ENCODE results near the gene CREB5. TPM values are rescaled to one million over a fixed set of nuclear protein-coding genes. Genes with fewer than 3 reads are reported as not detected.

CREB5 gene
- total RNA-seq, 5 donors from 2014 or later (not counting 1 experiment from before 2014, with no cell fraction given), result 0.03 to 0.58 (median 0.23) TPM

DNA sequence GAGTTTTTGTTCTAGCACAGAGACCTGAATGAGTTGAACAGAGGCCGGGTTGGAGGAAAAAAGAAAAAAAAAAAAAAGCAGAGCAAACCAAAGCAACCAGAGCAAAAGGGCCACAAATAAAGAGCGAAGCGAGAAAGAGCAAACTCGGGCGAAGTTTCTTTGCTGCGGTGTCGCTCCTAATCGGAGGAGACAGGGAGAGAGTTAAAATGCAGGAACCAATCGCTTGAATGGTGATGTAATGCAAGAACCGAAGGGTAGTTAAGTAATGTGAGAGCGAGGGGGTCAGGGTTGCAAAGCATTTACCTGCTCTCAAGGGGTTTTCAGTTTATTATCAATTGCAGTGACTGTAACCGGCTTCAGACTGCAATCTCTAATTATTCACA, 274.1 kb downstream of the CREB5 start:
- Mint-ChIP-seq H3K4me3 (no peak overlapping the region), H3K27ac (no peak overlapping the region), H3K36me3 (no peaks in the 10 kb centered on the region), H3K9me3 (no peaks in the 10 kb centered on the region), H3K4me1 (peaks cover 0 to 5% (median 3%) of the 10 kb centered on the region in 3 donors), H3K27me3 (peaks cover 21 to 24% of the 10 kb centered on the region in 2 donors)
- ChIA-PET POLR2A (interaction anchor here in 1 of 2 donors (0.6 kb wide), 1 partner anchor 26 kb away, joined by 5 read pairs; no protein-coding TSS in a partner anchor), CTCF (interaction anchor here in 1 of 2 donors (0.7 kb wide), 1 partner anchor 74 kb away, joined by 5 read pairs; no protein-coding TSS in a partner anchor)
- H3K9me3 ChIP-seq, result no peaks in the 10 kb centered on the region
- H3K4me3 ChIP-seq (ENCODE audit: control insufficient read depth in 1 of 2, extremely low read depth in 1 of 2, low read length in 1 of 2), result peak overlapping the region in 1 of 2 donors; percentile 20
- no peak overlapping the region for H3K27ac ChIP-seq (ENCODE audit: low read length)
- no peaks in the 10 kb centered on the region for H3K36me3 ChIP-seq (ENCODE audit: control insufficient read depth in 2 of 2, extremely low read depth in 1 of 2, insufficient read depth in 1 of 2, low read length in 1 of 2)
- ATAC-seq (replicated peaks in 1 of 4), result no peak
- peaks cover 0 to 33% of the 10 kb centered on the region in 2 experiments for H3K27me3 ChIP-seq (replicated peaks in 1 of 2; ENCODE audit: control insufficient read depth in 2 of 2, extremely low read depth in 1 of 2, insufficient read depth in 2 of 2, low read length in 1 of 2)
- DNase-seq, result no peak
- 21% methylated on average over 8 of the region's 12 CpGs for WGBS (ENCODE audit: insufficient coverage)
- H3K4me1 ChIP-seq (ENCODE audit: control insufficient read depth in 1 of 2, extremely low read depth in 1 of 2, insufficient read depth in 2 of 2, low read length in 2 of 2), result peaks cover 4 to 11% of the 10 kb centered on the region in 2 experiments

DNA sequence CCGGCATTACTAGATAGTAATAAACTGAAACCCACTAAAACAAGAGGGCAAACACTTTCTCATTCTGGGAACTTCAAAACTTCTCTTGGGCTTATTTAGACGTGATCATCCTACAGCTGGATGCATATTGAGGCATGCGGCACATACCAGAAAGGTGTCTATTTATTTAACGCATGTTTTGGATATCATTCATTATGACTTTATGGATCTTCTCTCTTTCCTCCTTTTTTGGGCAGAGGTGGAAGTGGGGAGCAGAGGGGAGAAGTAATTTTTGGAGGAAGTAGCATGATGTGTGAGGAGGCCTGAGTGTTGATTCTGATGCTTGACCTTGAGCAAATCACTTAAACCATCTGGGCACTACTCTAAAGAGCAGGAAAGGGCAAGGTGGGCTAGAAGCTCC, 275.2 kb downstream of the CREB5 start:
- Histone ChIP-seq H3K4me3 (ENCODE audit: control insufficient read depth in 1 of 2, extremely low read depth in 1 of 2, low read length in 1 of 2) (no peak overlapping the region), H3K4me1 (ENCODE audit: control insufficient read depth in 1 of 2, extremely low read depth in 1 of 2, insufficient read depth in 2 of 2, low read length in 2 of 2) (peaks cover 4 to 11% of the 10 kb centered on the region in 2 experiments), H3K9me3 (no peaks in the 10 kb centered on the region), H3K27me3 (replicated peaks in 1 of 2; ENCODE audit: control insufficient read depth in 2 of 2, extremely low read depth in 1 of 2, insufficient read depth in 2 of 2, low read length in 1 of 2) (peaks cover 0 to 30% of the 10 kb centered on the region in 2 experiments), H3K36me3 (ENCODE audit: control insufficient read depth in 2 of 2, extremely low read depth in 1 of 2, insufficient read depth in 1 of 2, low read length in 1 of 2) (no peaks in the 10 kb centered on the region), H3K27ac (ENCODE audit: low read length) (no peak overlapping the region)
- Mint-ChIP-seq H3K4me1 (peaks cover 0 to 5% (median 3%) of the 10 kb centered on the region in 3 donors), H3K4me3 (no peak overlapping the region), H3K9me3 (no peaks in the 10 kb centered on the region), H3K27ac (no peak overlapping the region), H3K27me3 (peaks cover 20 to 21% of the 10 kb centered on the region in 2 donors), H3K36me3 (no peaks in the 10 kb centered on the region)
- DNase-seq, result no peak
- ATAC-seq (replicated peaks in 1 of 4), result no peak
- WGBS (ENCODE audit: insufficient coverage), result 0% methylated on average over 1 of the region's 4 CpGs
- CTCF ChIA-PET, result no interaction called here
- POLR2A ChIA-PET, result no interaction called here

DNA sequence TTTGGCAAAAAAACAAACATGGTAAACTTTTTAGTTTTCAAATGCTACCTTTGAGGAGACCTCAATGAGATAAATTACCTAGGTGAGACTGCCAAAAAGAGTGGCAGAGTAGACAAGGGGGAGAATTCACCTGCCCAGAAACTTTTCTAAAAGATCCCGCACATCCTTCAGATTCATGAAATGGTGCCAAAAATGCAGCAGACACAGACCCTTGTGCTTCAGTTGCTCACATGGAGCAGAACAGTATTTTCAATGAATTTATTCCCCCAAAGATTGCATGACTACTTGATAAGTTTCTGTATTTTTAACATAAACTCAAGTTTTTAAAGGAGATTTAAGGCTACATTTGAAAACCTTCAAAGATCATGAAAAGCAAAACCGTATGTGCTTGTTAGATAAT, 275.9 kb downstream of the CREB5 start:
- Mint-ChIP-seq H3K9me3 (no peaks in the 10 kb centered on the region), H3K27me3 (peaks cover 15% of the 10 kb centered on the region in 2 donors), H3K27ac (no peak overlapping the region), H3K4me1 (peaks cover 0 to 5% (median 3%) of the 10 kb centered on the region in 3 donors), H3K36me3 (no peaks in the 10 kb centered on the region), H3K4me3 (no peak overlapping the region)
- CTCF ChIA-PET, result no interaction called here
- H3K4me1 ChIP-seq (ENCODE audit: control insufficient read depth in 1 of 2, extremely low read depth in 1 of 2, insufficient read depth in 2 of 2, low read length in 2 of 2), result peaks cover 4 to 11% of the 10 kb centered on the region in 2 experiments
- no peaks in the 10 kb centered on the region for H3K9me3 ChIP-seq
- DNase-seq, result no peak
- POLR2A ChIA-PET, result no interaction called here
- WGBS (ENCODE audit: insufficient coverage), result no CpG with 5 or more reads among the region's 2 CpGs
- no peaks in the 10 kb centered on the region for H3K36me3 ChIP-seq (ENCODE audit: control insufficient read depth in 2 of 2, extremely low read depth in 1 of 2, insufficient read depth in 1 of 2, low read length in 1 of 2)
- H3K27ac ChIP-seq (ENCODE audit: low read length), result no peak overlapping the region
- no peak for ATAC-seq (replicated peaks in 1 of 4)
- H3K27me3 ChIP-seq (replicated peaks in 1 of 2; ENCODE audit: control insufficient read depth in 2 of 2, extremely low read depth in 1 of 2, insufficient read depth in 2 of 2, low read length in 1 of 2), result peaks cover 0 to 30% of the 10 kb centered on the region in 2 experiments
- no peak overlapping the region for H3K4me3 ChIP-seq (ENCODE audit: control insufficient read depth in 1 of 2, extremely low read depth in 1 of 2, low read length in 1 of 2)

DNA sequence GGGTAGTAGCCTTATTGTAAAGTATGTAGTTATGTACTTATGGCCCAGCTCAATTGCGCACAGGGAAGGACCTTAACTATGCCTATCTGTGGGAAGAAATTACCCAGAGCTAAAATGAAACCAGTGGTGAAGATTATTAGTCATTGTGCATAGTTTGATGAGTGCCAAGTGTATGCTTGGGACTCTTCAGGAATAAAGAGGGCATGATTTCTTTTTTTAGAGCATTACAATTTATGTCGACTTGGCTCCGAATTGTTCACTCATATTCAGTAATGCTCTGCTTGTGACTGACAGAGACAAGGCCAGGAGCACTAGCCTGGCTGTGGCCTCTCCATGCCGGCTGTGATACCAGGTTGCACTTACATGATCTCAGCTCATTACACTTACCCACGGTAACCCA, 276.3 kb downstream of the CREB5 start:
- H3K4me1 Mint-ChIP-seq, result peaks cover 0 to 5% (median 3%) of the 10 kb centered on the region in 3 donors
- H3K27ac ChIP-seq (ENCODE audit: low read length), result no peak overlapping the region
- WGBS (ENCODE audit: insufficient coverage), result 86% methylated on average over 2 of the region's 5 CpGs
- no peaks in the 10 kb centered on the region for H3K36me3 ChIP-seq (ENCODE audit: control insufficient read depth in 2 of 2, extremely low read depth in 1 of 2, insufficient read depth in 1 of 2, low read length in 1 of 2)
- peaks cover 4 to 11% of the 10 kb centered on the region in 2 experiments for H3K4me1 ChIP-seq (ENCODE audit: control insufficient read depth in 1 of 2, extremely low read depth in 1 of 2, insufficient read depth in 2 of 2, low read length in 2 of 2)
- no peak overlapping the region for H3K27ac Mint-ChIP-seq
- ChIA-PET CTCF (no interaction called here), POLR2A (no interaction called here)
- no peak overlapping the region for H3K4me3 ChIP-seq (ENCODE audit: control insufficient read depth in 1 of 2, extremely low read depth in 1 of 2, low read length in 1 of 2)
- DNase-seq (no peak), ATAC-seq (replicated peaks in 1 of 4) (no peak)
- peaks cover 12 to 15% of the 10 kb centered on the region in 2 donors for H3K27me3 Mint-ChIP-seq
- no peaks in the 10 kb centered on the region for H3K36me3 Mint-ChIP-seq
- H3K9me3 Mint-ChIP-seq, result no peaks in the 10 kb centered on the region
- no peaks in the 10 kb centered on the region for H3K9me3 ChIP-seq
- H3K4me3 Mint-ChIP-seq, result no peak overlapping the region
- peaks cover 0 to 26% of the 10 kb centered on the region in 2 experiments for H3K27me3 ChIP-seq (replicated peaks in 1 of 2; ENCODE audit: control insufficient read depth in 2 of 2, extremely low read depth in 1 of 2, insufficient read depth in 2 of 2, low read length in 1 of 2)

DNA sequence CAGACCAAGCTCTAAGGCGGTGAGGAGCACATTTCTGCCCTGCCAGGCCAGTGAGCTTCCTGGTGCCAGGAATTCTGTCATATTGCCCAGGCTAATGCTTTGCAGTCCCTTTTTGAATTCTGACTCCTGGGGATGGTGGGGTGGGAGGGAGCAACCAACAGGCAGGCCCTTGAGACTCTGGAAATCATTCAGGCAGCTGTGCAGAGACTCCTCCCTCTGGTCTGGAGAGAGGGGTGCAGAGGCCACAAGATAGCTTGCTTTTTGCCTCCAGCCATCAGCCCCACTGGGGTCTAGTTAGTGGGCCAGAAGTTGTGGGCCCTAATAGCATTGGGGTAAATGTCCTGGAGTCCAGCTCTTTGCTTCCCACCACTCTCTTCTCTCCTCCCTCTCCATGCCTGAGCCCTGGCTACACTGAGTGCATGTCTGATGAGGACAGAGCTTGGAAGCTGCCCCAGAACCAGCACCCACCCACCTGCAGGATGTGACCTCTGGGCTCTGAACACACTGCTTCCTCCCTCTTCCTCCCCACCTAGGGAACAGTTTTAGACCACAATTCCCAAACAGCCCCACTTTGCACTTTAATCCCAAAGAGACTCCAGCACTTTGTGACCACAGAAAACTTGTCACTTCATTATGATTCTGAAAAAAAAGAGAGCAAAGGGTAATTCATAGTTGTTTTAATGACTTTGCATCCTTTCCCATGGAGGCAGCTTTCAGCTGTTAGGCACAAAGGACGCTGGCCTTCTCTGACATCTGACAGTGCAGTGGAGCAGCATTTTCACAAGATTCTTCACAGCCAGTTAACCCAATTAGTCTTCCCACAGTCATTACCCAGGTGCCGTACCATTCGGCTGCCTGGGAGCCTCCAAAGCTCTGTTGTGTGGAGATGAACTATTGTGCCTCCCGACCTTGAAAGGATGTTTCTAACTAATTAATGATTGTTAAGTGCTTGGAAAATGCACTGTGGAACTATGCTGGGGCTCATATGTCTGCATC, 283.3 kb downstream of the CREB5 start:
- Histone ChIP-seq H3K27me3 (replicated peaks in 1 of 2; ENCODE audit: control insufficient read depth in 2 of 2, extremely low read depth in 1 of 2, insufficient read depth in 2 of 2, low read length in 1 of 2) (no peaks in the 10 kb centered on the region), H3K4me1 (ENCODE audit: control insufficient read depth in 1 of 2, extremely low read depth in 1 of 2, insufficient read depth in 2 of 2, low read length in 2 of 2) (peaks cover 0 to 2% of the 10 kb centered on the region in 2 experiments), H3K27ac (ENCODE audit: low read length) (no peak overlapping the region), H3K4me3 (ENCODE audit: control insufficient read depth in 1 of 2, extremely low read depth in 1 of 2, low read length in 1 of 2) (no peak overlapping the region), H3K9me3 (no peaks in the 10 kb centered on the region), H3K36me3 (ENCODE audit: control insufficient read depth in 2 of 2, extremely low read depth in 1 of 2, insufficient read depth in 1 of 2, low read length in 1 of 2) (no peaks in the 10 kb centered on the region)
- Mint-ChIP-seq H3K4me1 (no peaks in the 10 kb centered on the region), H3K27ac (no peak overlapping the region), H3K36me3 (no peaks in the 10 kb centered on the region), H3K4me3 (no peak overlapping the region), H3K9me3 (no peaks in the 10 kb centered on the region), H3K27me3 (no peaks in the 10 kb centered on the region)
- DNase-seq (no peak), ATAC-seq (replicated peaks in 1 of 4) (no peak)
- POLR2A ChIA-PET, result no interaction called here
- 60% methylated on average over 1 of the region's 5 CpGs for WGBS (ENCODE audit: insufficient coverage)
- CTCF ChIA-PET, result no interaction called here

DNA sequence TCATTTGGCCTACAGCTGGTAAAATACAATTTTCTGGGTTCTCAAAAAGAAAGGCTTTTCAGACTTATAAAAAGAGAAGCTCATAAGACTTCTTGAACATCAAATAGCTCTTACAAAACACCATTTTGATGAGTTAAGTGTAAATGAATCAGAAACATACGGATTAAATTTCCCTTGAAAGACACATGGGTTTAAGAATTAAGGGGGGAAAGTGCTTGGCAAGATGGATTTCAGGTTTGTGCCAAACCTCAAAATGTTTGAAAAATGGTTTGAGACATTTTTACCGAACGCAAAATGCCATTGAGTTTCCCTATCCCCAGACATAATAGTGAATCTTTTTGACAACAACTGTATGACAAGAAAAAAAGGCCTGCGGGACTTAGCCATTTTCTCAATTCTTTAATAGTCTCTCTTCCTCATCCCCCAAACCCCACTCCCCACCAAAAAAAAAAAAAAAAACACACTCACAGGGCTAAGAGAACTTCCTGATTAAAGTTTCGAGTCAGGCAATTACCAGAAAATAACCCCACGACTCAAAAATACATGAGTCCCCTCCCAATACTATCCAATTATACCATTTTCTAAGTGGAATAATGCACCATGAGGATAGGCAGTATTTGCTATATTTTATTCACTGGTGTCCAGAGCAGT, 285.7 kb downstream of the CREB5 start:
- Mint-ChIP-seq H3K36me3 (no peaks in the 10 kb centered on the region), H3K4me3 (no peak overlapping the region), H3K27ac (no peak overlapping the region), H3K27me3 (no peaks in the 10 kb centered on the region), H3K4me1 (no peaks in the 10 kb centered on the region), H3K9me3 (no peaks in the 10 kb centered on the region)
- ATAC-seq (replicated peaks in 1 of 4), result no peak
- Histone ChIP-seq H3K9me3 (no peaks in the 10 kb centered on the region), H3K27me3 (replicated peaks in 1 of 2; ENCODE audit: control insufficient read depth in 2 of 2, extremely low read depth in 1 of 2, insufficient read depth in 2 of 2, low read length in 1 of 2) (no peaks in the 10 kb centered on the region), H3K4me3 (ENCODE audit: control insufficient read depth in 1 of 2, extremely low read depth in 1 of 2, low read length in 1 of 2) (no peak overlapping the region), H3K27ac (ENCODE audit: low read length) (no peak overlapping the region), H3K36me3 (ENCODE audit: control insufficient read depth in 2 of 2, extremely low read depth in 1 of 2, insufficient read depth in 1 of 2, low read length in 1 of 2) (no peaks in the 10 kb centered on the region), H3K4me1 (ENCODE audit: control insufficient read depth in 1 of 2, extremely low read depth in 1 of 2, insufficient read depth in 2 of 2, low read length in 2 of 2) (peaks cover 0 to 2% of the 10 kb centered on the region in 2 experiments)
- 82% methylated on average over 2 of the region's 6 CpGs for WGBS (ENCODE audit: insufficient coverage)
- ChIA-PET CTCF (interaction anchor here in 1 of 2 donors (1.0 kb wide), 1 partner anchor 17 kb away, joined by 3 read pairs; no protein-coding TSS in a partner anchor), POLR2A (no interaction called here)
- DNase-seq, result no peak

Measured in T-cell (primary cell).